Measurements from ENCODE around the gene LRGUK.

GRCh38 chr7:134098072-134098471, 29.1 kb upstream of the LRGUK start:
- TF ChIP-seq POLR2A (IDR thresholded peaks at IDR 0.05; ENCODE audit: low read depth, low read length) (no peak), CTCF (conservative IDR thresholded peaks at IDR 0.05; ENCODE audit: low read depth, low read length) (no peak), RCOR1 (IDR thresholded peaks at IDR 0.05; ENCODE audit: insufficient replicate concordance, low read length) (no peak), CHD1 (IDR thresholded peaks at IDR 0.05; ENCODE audit: low read depth, low read length) (no peak), FOS (IDR thresholded peaks at IDR 0.05; ENCODE audit: low read depth, low read length) (no peak), MXI1 (IDR thresholded peaks at IDR 0.05; ENCODE audit: borderline replicate concordance, low read depth, low read length) (no peak), USF2 (IDR thresholded peaks at IDR 0.05; ENCODE audit: low read depth, low read length) (no peak)
